ENCODE results near the gene FARP2. TPM values are rescaled to one million over a fixed set of nuclear protein-coding genes. Genes with fewer than 3 reads are reported as not detected.
A peak's percentile ranks its signal among the peaks of the same experiment; 100 is the strongest.

Gene FARP2
- total and polyA plus RNA-seq, 2 of the 13 experiments (the other 11 are each of a cell fraction or from before 2014, with no cell fraction given) = 28.0 to 45.4 TPM

DNA sequence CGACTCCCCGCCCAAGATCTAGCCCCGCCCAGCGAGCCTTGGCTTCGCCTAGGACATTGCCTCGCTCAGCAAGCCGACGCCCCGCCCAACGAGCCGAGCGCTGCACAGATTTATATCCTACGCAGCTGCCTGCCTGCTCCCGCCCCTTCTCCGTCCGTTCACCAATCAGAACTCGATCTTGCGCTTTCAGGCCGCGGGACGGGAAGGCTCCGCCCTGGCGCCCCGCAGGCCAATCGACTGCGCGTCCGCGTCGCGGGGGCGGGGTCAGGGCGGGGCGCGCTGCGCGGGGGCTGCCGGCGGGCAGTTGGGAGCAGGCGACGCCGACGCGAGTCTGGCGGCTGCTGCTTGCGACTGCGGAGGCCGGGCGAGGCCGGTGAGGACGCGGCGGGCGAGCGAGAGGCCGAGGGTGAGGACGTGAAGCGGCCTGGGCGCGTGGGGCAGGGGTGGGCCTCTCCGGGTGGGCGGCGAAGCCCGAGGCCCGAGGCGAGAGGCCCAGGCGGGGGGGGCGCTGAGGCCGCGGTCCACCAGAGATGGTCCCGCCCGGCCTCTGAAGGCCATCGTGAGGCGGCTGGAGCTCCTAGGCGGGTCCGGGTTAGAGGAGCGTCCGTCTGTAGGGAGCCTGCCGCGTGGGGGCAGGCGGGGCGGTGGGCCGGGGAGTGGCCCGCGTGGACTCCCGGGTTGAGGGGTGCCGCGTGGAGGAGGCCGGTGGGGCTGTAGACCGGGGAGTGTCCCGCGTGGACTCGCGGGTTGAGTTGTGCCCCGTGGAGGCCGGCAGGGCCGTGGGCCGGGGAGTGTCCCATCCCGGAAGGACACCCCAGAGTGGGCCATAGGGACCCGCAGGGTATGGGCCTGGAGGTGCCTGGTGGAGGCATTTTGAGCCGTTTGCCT is at the start of gene FARP2 (continued):
- TF ChIP-seq, protein P1, sequence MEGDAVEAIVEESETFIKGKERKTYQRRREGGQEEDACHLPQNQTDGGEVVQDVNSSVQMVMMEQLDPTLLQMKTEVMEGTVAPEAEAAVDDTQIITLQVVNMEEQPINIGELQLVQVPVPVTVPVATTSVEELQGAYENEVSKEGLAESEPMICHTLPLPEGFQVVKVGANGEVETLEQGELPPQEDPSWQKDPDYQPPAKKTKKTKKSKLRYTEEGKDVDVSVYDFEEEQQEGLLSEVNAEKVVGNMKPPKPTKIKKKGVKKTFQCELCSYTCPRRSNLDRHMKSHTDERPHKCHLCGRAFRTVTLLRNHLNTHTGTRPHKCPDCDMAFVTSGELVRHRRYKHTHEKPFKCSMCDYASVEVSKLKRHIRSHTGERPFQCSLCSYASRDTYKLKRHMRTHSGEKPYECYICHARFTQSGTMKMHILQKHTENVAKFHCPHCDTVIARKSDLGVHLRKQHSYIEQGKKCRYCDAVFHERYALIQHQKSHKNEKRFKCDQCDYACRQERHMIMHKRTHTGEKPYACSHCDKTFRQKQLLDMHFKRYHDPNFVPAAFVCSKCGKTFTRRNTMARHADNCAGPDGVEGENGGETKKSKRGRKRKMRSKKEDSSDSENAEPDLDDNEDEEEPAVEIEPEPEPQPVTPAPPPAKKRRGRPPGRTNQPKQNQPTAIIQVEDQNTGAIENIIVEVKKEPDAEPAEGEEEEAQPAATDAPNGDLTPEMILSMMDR (CRISPR knock-in tag; IDR thresholded peaks at IDR 0.05) = 0 out of 2 replicates have a peak, but pooled peaks have one; percentile 1
- TF ChIP-seq ZBTB7A (CRISPR knock-in tag; IDR thresholded peaks at IDR 0.05) (peak; percentile 58; the same call in 1 of the 2 replicates), SAP130 (CRISPR knock-in tag; IDR thresholded peaks at IDR 0.05; ENCODE audit: low read depth) (peak; percentile 84), ZNF558 (CRISPR knock-in tag; IDR thresholded peaks at IDR 0.05; ENCODE audit: borderline replicate concordance) (no peak; the same call in 1 of the 2 replicates), LCORL (IDR thresholded peaks at IDR 0.05) (no peak), LCORL (CRISPR knock-in tag; IDR thresholded peaks at IDR 0.05) (no peak), GTF3A (CRISPR knock-in tag; conservative IDR thresholded peaks at IDR 0.05) (no peak), NCOA5 (CRISPR knock-in tag; IDR thresholded peaks at IDR 0.05) (no peak), MAZ (IDR thresholded peaks at IDR 0.05; ENCODE audit: borderline replicate concordance, low read depth, low read length) (0 out of 2 replicates have a peak, but pooled peaks have one; percentile 7), MAZ (CRISPR knock-in tag; IDR thresholded peaks at IDR 0.05; ENCODE audit: low read depth) (peak; percentile 97), ETV6 (CRISPR knock-in tag; conservative IDR thresholded peaks at IDR 0.05) (0 out of 2 replicates have a peak, but pooled peaks have one; percentile 72), ZSCAN31 (CRISPR knock-in tag; IDR thresholded peaks at IDR 0.05; ENCODE audit: low read depth) (peak; percentile 69), POGZ (CRISPR knock-in tag; IDR thresholded peaks at IDR 0.05) (0 out of 2 replicates have a peak, but pooled peaks have one; percentile 7), KLF6 (CRISPR knock-in tag; IDR thresholded peaks at IDR 0.05) (peak; percentile 89), TEAD2 (CRISPR knock-in tag; IDR thresholded peaks at IDR 0.05) (no peak), MEF2D (CRISPR knock-in tag; IDR thresholded peaks at IDR 0.05) (no peak), ZNF724P (CRISPR knock-in tag; IDR thresholded peaks at IDR 0.05; ENCODE audit: borderline replicate concordance) (peak; percentile 75; the same call in 1 of the 2 replicates), RFX3 (CRISPR knock-in tag; IDR thresholded peaks at IDR 0.05) (no peak), TOE1 (CRISPR knock-in tag; IDR thresholded peaks at IDR 0.05) (no peak), ARHGAP35 (CRISPR knock-in tag; IDR thresholded peaks at IDR 0.05; ENCODE audit: borderline replicate concordance) (no peak), NFYB (CRISPR knock-in tag; IDR thresholded peaks at IDR 0.05) (peak; percentile 75), ZSCAN9 (CRISPR knock-in tag; IDR thresholded peaks at IDR 0.05; ENCODE audit: borderline replicate concordance) (no peak), ATF6 (CRISPR knock-in tag; conservative IDR thresholded peaks at IDR 0.05) (no peak)
- TF ChIP-seq, protein P2, sequence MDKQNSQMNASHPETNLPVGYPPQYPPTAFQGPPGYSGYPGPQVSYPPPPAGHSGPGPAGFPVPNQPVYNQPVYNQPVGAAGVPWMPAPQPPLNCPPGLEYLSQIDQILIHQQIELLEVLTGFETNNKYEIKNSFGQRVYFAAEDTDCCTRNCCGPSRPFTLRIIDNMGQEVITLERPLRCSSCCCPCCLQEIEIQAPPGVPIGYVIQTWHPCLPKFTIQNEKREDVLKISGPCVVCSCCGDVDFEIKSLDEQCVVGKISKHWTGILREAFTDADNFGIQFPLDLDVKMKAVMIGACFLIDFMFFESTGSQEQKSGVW (CRISPR knock-in tag; IDR thresholded peaks at IDR 0.05; ENCODE audit: borderline replicate concordance) = no peak

Data from HepG2 (cell line).